Panc1 (cell line): Measurements from ENCODE around the gene METTL21C.

Experiments used
- POLR2AphosphoS5 ChIP-seq: IDR thresholded peaks from 2 replicates; pipeline ENCODE4 v1.6.1; 2012; ENCODE audit warnings: mild to moderate bottlenecking, low read depth, low read length, moderate library complexity
- SIN3A ChIP-seq: IDR thresholded peaks from 2 replicates; pipeline ENCODE4 v1.6.1; 2012; ENCODE audit warnings: low read depth, mild to moderate bottlenecking, low read length, moderate library complexity, borderline replicate concordance; ENCODE audit not compliant: insufficient read depth
- TF ChIP-seq, protein P1 (sequence below): fragments of 450-650 bp; IDR thresholded peaks from 2 replicates; pipeline ENCODE4 v1.5.1; 2017; ENCODE audit warnings: mild to moderate bottlenecking

DNA sequence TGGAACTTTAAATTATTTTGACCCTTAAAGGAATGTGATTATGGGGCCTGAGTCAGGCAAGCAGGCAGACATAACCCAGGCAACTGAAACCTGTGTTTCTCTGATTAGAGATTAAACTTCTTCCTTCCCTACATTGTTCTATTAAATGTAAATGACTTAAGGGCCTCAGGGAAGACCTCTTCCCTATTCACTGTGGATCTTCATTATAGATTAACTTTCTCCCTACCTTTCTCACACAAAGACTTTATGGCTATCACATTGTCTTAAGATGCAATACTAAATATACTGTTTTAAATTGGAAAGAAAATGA lies 8.8 kb upstream of the METTL21C start:
- no peak for TF ChIP-seq SIN3A
- TF ChIP-seq, protein P1, sequence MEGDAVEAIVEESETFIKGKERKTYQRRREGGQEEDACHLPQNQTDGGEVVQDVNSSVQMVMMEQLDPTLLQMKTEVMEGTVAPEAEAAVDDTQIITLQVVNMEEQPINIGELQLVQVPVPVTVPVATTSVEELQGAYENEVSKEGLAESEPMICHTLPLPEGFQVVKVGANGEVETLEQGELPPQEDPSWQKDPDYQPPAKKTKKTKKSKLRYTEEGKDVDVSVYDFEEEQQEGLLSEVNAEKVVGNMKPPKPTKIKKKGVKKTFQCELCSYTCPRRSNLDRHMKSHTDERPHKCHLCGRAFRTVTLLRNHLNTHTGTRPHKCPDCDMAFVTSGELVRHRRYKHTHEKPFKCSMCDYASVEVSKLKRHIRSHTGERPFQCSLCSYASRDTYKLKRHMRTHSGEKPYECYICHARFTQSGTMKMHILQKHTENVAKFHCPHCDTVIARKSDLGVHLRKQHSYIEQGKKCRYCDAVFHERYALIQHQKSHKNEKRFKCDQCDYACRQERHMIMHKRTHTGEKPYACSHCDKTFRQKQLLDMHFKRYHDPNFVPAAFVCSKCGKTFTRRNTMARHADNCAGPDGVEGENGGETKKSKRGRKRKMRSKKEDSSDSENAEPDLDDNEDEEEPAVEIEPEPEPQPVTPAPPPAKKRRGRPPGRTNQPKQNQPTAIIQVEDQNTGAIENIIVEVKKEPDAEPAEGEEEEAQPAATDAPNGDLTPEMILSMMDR = no peak
- TF ChIP-seq POLR2AphosphoS5 = no peak
